Measurements from ENCODE around the gene DNAH17. TPM values are rescaled to one million over a fixed set of nuclear protein-coding genes. Genes with fewer than 3 reads are reported as not detected.

Gene DNAH17
- polyA plus RNA-seq, 1 of the 3 experiments (the other 2 are of a cell fraction), result not detected

DNA sequence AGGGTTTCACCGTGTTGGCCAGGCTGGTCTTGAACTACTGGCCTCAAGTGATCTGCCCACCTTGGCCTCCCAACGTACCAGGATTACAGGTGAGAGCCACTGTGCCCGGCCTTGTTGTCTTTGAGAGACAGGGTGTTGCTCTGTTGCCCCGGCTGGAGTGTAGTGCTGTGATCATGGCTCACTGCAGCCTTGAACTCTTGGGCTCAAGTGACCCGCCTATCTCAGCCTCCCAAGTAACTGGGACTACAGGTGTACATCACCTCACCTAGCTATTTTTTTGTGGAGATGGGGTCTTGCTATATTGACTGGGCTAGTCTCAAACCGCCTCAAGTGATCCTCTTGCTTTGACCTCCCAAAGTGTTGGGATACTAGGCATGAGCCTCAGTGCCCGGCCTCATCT lies 130.4 kb downstream of the DNAH17 start (continued):
- TF ChIP-seq SMC3 (IDR thresholded peaks at IDR 0.05; ENCODE audit: low read depth, low read length) (no peak), RXRA (IDR thresholded peaks at IDR 0.05; ENCODE audit: borderline replicate concordance, low read depth) (no peak), YY1 (IDR thresholded peaks at IDR 0.05; ENCODE audit: low read depth) (no peak), RAD21 (IDR thresholded peaks at IDR 0.05; ENCODE audit: low read length) (no peak)
- TF ChIP-seq, protein P1, sequence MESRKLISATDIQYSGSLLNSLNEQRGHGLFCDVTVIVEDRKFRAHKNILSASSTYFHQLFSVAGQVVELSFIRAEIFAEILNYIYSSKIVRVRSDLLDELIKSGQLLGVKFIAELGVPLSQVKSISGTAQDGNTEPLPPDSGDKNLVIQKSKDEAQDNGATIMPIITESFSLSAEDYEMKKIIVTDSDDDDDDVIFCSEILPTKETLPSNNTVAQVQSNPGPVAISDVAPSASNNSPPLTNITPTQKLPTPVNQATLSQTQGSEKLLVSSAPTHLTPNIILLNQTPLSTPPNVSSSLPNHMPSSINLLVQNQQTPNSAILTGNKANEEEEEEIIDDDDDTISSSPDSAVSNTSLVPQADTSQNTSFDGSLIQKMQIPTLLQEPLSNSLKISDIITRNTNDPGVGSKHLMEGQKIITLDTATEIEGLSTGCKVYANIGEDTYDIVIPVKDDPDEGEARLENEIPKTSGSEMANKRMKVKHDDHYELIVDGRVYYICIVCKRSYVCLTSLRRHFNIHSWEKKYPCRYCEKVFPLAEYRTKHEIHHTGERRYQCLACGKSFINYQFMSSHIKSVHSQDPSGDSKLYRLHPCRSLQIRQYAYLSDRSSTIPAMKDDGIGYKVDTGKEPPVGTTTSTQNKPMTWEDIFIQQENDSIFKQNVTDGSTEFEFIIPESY (IDR thresholded peaks at IDR 0.05; ENCODE audit: borderline replicate concordance, low read depth), result no peak

DNA sequence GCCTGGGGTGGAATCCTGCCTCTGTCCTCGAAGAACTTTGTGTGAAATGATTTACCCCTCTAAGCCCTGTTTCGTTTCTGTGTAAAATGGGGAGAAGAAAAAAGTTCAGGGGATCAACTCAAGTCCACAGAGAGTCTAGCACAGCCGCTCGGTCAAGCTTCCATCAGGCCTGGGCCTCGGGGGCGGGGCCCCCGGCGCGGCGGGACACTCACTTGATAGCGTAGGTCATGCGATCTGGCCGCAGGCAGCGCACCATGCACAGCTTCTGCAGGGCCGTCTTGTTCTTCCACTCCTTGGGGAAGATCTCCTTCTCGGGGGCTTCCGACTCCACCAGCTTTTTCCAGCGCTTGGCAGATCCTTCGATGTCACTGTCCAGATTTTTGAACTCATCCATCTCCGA lies 132.8 kb downstream of the DNAH17 start:
- CTCF ChIA-PET, result interaction anchor here (1.1 to 2.5 kb wide), 2 partner anchors 8 to 176 kb away, joined by 3 to 10 read pairs; no protein-coding TSS in a partner anchor
- 75% methylated on average over 20 of the region's 20 CpGs for WGBS (ENCODE audit: low lambda C conversion rate)
- no peak for DNase-seq

More for the DNA sequence above, 132.8 kb downstream of the DNAH17 start:
- Histone ChIP-seq H3K9ac (no peak overlapping the region), H3K9me3 (no peaks in the 10 kb centered on the region), H3K9me2 (no peaks in the 10 kb centered on the region), H3K27ac (ENCODE audit: low read depth in 2 of 2, low read length in 1 of 2) (no peak overlapping the region), H3K4me1 (ENCODE audit: control insufficient read depth in 1 of 2, insufficient read depth in 2 of 2, low read depth in 1 of 2, low read length in 1 of 2) (peaks cover 0 to 2% of the 10 kb centered on the region in 2 experiments; a peak in 1 of 4 replicates), H4K20me1 (ENCODE audit: insufficient read depth) (no peaks in the 10 kb centered on the region), H3K4me2 (no peak overlapping the region), H3K4me3 (ENCODE audit: low read depth in 2 of 2, low read length in 1 of 2) (no peak overlapping the region), H3K27me3 (ENCODE audit: insufficient read depth) (no peaks in the 10 kb centered on the region), H3K36me3 (replicated peaks in 1 of 2; ENCODE audit: control insufficient read depth in 1 of 2, insufficient read depth in 2 of 2, low read length in 1 of 2) (no peaks in the 10 kb centered on the region), H2AFZ (ENCODE audit: low read depth) (no peak overlapping the region), H3F3A (replicated peaks; ENCODE audit: insufficient read depth) (no peaks in the 10 kb centered on the region), H3K79me2 (ENCODE audit: insufficient read depth) (no peaks in the 10 kb centered on the region)
- TF ChIP-seq MXI1 (IDR thresholded peaks at IDR 0.05; ENCODE audit: low read depth, low read length) (no peak), FOSL2 (IDR thresholded peaks at IDR 0.05; ENCODE audit: borderline replicate concordance, low read depth) (no peak), JUND (IDR thresholded peaks at IDR 0.05) (no peak), EZH2phosphoT487 (IDR thresholded peaks at IDR 0.05; ENCODE audit: borderline replicate concordance, low read depth) (no peak), TAF1 (IDR thresholded peaks at IDR 0.05; ENCODE audit: borderline replicate concordance, low read depth, low read length) (no peak), RAD21 (IDR thresholded peaks at IDR 0.05; ENCODE audit: low read length) (no peak), EP300 (IDR thresholded peaks at IDR 0.05; ENCODE audit: borderline replicate concordance in 1 of 2, low read depth in 1 of 2, low read length in 1 of 2) (no peak), CHD2 (IDR thresholded peaks at IDR 0.05; ENCODE audit: low read length, partially characterized antibody) (no peak), ELF1 (IDR thresholded peaks at IDR 0.05) (no peak)
- TF ChIP-seq, protein P2, sequence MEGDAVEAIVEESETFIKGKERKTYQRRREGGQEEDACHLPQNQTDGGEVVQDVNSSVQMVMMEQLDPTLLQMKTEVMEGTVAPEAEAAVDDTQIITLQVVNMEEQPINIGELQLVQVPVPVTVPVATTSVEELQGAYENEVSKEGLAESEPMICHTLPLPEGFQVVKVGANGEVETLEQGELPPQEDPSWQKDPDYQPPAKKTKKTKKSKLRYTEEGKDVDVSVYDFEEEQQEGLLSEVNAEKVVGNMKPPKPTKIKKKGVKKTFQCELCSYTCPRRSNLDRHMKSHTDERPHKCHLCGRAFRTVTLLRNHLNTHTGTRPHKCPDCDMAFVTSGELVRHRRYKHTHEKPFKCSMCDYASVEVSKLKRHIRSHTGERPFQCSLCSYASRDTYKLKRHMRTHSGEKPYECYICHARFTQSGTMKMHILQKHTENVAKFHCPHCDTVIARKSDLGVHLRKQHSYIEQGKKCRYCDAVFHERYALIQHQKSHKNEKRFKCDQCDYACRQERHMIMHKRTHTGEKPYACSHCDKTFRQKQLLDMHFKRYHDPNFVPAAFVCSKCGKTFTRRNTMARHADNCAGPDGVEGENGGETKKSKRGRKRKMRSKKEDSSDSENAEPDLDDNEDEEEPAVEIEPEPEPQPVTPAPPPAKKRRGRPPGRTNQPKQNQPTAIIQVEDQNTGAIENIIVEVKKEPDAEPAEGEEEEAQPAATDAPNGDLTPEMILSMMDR (IDR thresholded peaks at IDR 0.05), result no peak
- POLR2A ChIA-PET, result no interaction called here

All from SK-N-SH (cell line).